Hematopoietic multipotent progenitor cell treated with erythropoietin and hydrocortisone succinate and interleukin-3 and kit ligand, for 6 days (in vitro differentiated cells): Measurements from ENCODE around the gene PPP4R4.
"Not testable (repeated sequence)": the region's sequence is repeated elsewhere in the genome, so short reads cannot be mapped to it uniquely, and the experiment has no call there.

Experiments
- DNase-seq: peaks from one replicate; pipeline ENCODE4 v3.0.0-alpha.2; 2015

Gene PPP4R4

GRCh38 chr14:94282991-94283723 is 109.0 kb downstream of the PPP4R4 start:
- DNase-seq, result no peak

GRCh38 chr14:94284221-94284620 is 110.1 kb downstream of the PPP4R4 start:
- no peak for DNase-seq

- no peak for DNase-seq
These were observed 111.0 kb downstream of the PPP4R4 start for GRCh38 chr14:94285158-94285557.

- DNase-seq, result no peak
These were observed 114.7 kb downstream of the PPP4R4 start for GRCh38 chr14:94288610-94289465.

- no peak for DNase-seq
These were observed 116.1 kb downstream of the PPP4R4 start for GRCh38 chr14:94290197-94290596.

GRCh38 chr14:94291159-94291905 is 117.2 kb downstream of the PPP4R4 start:
- DNase-seq, result no peak

- no peak for DNase-seq
These were observed 117.9 kb downstream of the PPP4R4 start for GRCh38 chr14:94291906-94292525.

GRCh38 chr14:94292526-94292871 is 118.4 kb downstream of the PPP4R4 start:
- DNase-seq, result no peak

GRCh38 chr14:94292872-94293577 is 118.9 kb downstream of the PPP4R4 start, which contains the start of gene SERPINA10:
Gene SERPINA10 (minus strand): TSS chr14:94293268. CDS start chr14:94290593, 2,675 bp downstream.
- no peak for DNase-seq

- no peak for DNase-seq
These were observed 119.4 kb downstream of the PPP4R4 start for GRCh38 chr14:94293578-94293924.

- no peak for DNase-seq
These were observed 121.4 kb downstream of the PPP4R4 start for GRCh38 chr14:94295360-94296180.

- not testable (repeated sequence) for DNase-seq
These were observed 122.0 kb downstream of the PPP4R4 start for GRCh38 chr14:94296181-94296545.

- DNase-seq, result no peak
These were observed 124.0 kb downstream of the PPP4R4 start for GRCh38 chr14:94298130-94298529.

GRCh38 chr14:94303111-94303510 is 129.0 kb downstream of the PPP4R4 start:
- no peak for DNase-seq

- no peak for DNase-seq
These were observed 130.1 kb downstream of the PPP4R4 start for GRCh38 chr14:94304243-94304642.

- no peak for DNase-seq
These were observed 131.5 kb downstream of the PPP4R4 start for GRCh38 chr14:94305620-94306019.

GRCh38 chr14:94306047-94306978 is 132.2 kb downstream of the PPP4R4 start:
- DNase-seq, result no peak

GRCh38 chr14:94307410-94307992 is 133.4 kb downstream of the PPP4R4 start:
- DNase-seq, result peak; percentile 26

- no peak for DNase-seq
These were observed 135.6 kb downstream of the PPP4R4 start for GRCh38 chr14:94309721-94310120.

- DNase-seq, result no peak
These were observed 136.1 kb downstream of the PPP4R4 start for GRCh38 chr14:94310248-94310647.
